Stimulated activated CD4-positive, alpha-beta T cell treated with anti-CD3 and anti-CD28 coated beads, TNF-alpha, amount 100 ng/mL, for 24 hours (primary cell): ENCODE measurements around the gene AUTS2.

Experiments
- DNase-seq, 3 experiments: peaks; one replicate each; pipeline ENCODE4 v3.0.0-alpha.2; 2020; ENCODE audit warnings: low read depth in 3 of 3

Gene AUTS2

GRCh38 chr7:70177166-70177565, 578.9 kb downstream of the AUTS2 start:
- DNase-seq = no peak

DNA sequence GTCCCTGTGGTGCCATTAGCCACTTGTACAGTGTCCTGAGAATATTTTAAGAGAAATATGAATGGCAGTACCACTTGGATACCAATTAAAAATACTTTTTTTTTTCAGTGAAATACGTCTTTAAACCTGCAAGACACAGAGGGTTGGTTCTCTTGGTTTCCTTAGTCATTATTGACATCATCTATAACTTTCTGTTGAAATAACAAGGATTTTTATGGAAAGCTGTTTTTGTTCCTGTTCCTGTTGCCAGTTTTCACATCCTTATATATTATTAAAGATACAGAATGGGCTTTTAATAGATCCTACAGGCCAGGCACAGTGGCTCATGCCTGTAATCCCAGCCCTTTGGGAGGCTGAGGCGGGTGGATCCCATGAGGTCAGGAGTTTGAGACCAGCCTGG, 579.9 kb downstream of the AUTS2 start:
- DNase-seq = no peak

- no peak for DNase-seq
These were observed 580.5 kb downstream of the AUTS2 start for GRCh38 chr7:70178787-70179186.

DNA sequence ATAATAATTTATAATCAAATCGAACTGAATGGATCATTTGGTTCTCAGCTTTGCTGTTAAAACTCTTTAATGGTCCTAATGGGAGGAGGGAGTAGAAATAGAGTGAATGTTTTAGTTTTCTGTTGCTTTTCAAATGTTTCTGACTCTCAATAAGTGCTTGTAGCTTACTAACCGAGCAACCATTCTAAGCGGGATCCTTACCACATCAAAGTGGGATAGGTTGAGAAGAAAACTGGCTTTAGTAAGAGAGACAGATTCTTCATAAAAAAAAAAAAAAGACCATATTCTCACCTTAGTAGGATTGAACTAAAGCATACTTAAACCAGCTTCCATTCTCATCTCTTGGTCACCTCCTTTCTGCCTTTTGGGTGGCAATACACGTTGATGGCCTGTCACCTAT, 584.2 kb downstream of the AUTS2 start:
- no peak for DNase-seq

DNA sequence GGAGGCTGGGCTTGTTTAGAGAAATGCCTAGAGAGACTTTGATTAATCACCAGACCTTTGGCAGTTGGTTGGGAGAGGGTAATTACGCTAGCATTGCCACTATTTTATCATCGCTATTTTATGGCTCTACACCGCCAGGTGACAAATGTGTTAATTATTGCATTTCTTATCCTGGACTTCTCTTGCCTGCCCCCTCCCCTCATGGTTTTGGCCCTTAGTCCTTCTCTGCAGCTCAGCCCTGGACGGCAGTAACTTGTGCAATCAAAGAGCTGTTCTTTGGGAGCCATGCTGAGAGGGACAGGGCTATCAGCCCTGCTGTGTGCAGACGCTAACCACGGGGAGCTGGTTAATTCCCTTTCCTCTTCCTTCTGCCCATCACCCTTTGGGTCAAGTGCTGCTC, 585.0 kb downstream of the AUTS2 start:
- DNase-seq = no peak

GRCh38 chr7:70188901-70189650, 590.8 kb downstream of the AUTS2 start:
- DNase-seq = no peak

GRCh38 chr7:70189776-70190175, 591.5 kb downstream of the AUTS2 start:
- no peak for DNase-seq

GRCh38 chr7:70190281-70190680, 592.0 kb downstream of the AUTS2 start:
- DNase-seq = no peak

DNA sequence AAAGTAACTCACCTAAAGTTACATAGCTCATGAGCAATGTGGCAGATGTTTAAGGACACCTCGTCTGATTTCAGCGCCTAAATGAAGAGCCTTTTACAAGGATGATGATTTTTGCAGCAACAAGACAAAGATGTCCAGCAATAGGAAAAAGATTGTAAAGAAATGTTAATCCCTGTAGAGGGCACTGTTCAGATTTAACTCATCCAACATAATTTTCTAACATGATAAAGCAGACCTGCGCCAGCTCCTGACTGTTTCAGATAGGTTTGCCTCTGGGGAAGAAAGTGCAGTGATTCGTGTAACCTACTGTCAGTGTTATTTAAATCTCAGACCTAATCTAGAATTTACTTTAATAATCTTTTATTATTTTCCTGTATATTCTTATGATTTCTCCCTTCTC, 595.2 kb downstream of the AUTS2 start:
- no peak for DNase-seq

DNA sequence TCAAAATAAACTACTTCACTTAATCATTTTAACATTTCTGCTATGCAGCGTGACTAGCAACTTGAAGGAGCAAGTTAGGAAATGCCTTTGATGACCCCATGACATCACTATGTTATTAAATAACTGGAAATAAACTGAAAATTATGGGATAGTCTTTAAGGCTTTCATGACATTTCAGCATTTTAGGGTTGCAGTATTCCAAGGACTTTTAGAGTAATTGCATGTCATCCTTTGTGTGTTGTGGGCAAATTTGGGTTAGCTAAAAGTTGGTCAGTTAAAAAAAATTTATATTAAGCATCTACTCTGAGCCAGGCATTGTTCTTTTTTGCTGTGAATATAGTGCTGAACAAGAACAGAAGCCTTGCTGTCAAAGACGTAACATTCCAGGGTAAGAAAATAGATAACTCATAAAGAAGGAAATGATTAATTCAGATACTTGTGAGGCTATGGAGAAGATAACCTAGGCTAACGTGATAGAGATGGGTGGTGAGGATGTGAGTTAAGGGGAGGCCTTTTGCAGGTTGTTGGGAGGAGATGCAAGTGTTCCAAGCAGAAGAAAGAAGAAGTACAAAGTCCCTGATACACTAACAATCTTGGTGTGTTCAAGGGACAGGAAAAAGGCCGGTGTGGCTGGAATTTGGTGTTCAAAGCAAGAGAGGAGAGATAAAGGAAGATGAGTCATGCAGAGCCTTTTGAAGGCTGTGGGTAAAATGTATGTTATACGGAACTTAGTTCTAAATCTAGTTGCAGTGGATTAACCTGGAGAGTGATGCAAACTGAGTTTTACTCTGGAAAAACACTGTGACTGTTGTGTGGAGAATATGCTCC, 610.2 kb downstream of the AUTS2 start:
- DNase-seq = no peak

DNA sequence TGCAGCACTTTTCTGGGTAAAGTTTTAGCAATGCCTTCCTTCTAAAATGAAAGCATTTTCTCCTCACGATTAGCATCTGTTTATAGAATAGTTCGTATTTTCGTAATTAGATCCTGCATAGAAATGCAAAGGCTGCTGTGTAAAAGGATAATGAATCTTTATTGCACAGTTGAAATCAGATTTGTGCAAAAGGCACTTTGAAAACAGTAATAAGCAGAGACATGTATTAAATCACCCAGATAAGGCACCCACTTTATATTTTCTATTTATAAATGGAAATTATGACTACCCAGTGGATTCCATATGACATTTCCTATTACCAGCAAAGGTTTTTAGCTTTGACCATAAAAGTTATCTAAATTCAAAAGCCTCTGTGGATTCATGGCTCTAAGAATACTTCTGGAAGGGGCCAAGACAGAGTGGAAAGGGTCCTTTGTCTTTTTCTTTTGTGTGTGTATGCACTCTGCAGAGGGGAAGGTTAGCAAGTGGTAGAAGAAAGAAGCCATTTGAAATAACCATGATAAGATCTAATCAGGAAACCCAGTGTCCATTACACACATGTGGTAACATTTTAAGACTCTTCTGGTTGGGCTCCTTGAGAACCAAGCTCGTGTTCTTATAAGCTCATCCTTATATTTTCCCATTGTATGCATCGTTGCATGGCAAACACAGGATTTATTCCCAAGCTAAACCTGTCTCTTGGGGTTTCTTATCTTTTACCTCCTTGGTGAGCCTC, 612.1 kb downstream of the AUTS2 start:
- DNase-seq = no peak

DNA sequence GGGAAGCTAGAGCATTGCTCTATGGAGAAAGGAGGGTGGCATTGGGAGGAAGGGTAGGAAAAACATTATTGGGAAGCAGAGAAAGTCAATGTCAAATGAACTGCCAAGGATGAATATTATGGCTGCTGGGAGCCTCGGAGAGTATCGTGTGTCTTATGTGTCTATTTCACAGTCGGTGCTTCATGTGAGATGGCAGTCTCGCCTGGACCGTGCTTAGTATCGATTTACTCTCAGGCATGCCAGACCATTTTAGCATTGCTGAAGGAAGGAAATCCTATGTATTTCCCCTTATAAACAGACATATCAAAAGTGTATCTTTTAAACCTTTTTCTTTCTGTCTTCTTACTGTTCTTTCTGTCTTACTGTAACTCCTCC, 612.6 kb downstream of the AUTS2 start:
- DNase-seq = no peak

DNA sequence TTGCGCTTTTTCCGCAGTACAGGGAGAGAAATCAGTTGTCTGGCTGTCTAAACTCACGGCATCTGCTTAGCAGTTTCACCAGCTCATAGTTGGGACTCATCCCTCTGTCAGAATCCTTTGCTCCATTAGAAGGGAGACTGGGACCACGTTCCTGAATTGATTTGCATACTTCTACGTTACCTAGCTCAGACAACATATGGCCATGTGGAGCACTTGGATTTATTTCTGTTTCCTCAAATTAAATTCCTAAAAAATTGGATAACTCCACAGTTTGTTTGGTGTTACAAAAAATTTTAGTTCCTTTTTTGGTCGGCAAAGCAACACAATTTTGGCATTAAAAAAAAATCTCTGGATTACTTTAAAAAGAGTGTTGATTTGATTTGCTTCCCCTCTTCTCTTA, 614.0 kb downstream of the AUTS2 start:
- DNase-seq = no peak

DNA sequence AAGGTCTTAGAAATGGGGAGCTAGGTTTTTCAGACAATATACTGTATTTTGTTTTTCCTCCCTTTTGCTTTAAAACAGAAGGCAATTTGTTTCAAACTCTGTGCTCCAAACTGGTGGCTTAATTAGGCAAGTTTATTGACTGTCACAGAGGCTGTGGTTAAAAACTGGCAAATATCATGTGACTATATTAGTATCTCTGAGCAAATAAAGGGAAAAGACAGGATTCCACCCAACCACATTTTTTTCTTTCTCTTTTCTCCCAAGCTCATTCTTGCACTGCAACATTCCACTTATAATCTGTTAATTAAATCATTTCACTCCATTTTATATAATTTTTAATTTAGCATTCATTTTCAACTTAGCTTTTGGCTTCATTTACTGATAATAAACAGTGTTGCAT, 615.8 kb downstream of the AUTS2 start:
- DNase-seq = no peak

GRCh38 chr7:70215491-70215890, 617.2 kb downstream of the AUTS2 start:
- no peak for DNase-seq

GRCh38 chr7:70217571-70217970, 619.3 kb downstream of the AUTS2 start:
- DNase-seq = no peak

GRCh38 chr7:70218006-70218405, 619.7 kb downstream of the AUTS2 start:
- DNase-seq = no peak

- DNase-seq = no peak
These were observed 620.8 kb downstream of the AUTS2 start for GRCh38 chr7:70219061-70219460.

DNA sequence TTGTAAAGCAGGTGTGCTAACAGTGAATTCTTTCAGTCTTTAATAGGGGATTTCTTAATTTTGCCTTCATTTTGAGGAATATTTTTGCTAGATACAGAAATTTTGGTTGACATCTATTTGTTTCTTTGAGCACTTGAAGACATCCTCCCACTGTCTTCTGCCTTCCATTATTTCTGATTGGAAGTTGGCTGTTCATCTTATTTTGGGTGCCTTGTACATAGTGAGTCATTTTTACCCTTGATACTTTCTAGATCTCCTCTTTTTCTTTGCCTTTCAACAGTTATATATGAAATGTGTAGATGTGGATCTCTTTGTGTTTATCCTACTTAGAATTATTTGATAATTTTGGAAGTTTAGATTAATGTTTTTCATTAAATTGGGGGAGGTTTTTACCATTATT, 631.0 kb downstream of the AUTS2 start:
- DNase-seq = no peak

GRCh38 chr7:70230761-70231160, 632.5 kb downstream of the AUTS2 start:
- DNase-seq = no peak

GRCh38 chr7:70233776-70234175, 635.5 kb downstream of the AUTS2 start:
- no peak for DNase-seq

GRCh38 chr7:70237256-70237655, 639.0 kb downstream of the AUTS2 start:
- no peak for DNase-seq
